ENCODE data around the gene C19orf33. TPM values are rescaled to one million over a fixed set of nuclear protein-coding genes. Genes with fewer than 3 reads are reported as not detected.
"Not testable (repeated sequence)": the region's sequence is repeated elsewhere in the genome, so short reads cannot be mapped to it uniquely, and the experiment has no call there.

Gene C19orf33
- total RNA-seq, 1 experiment from 2014 or later = 135 TPM

DNA sequence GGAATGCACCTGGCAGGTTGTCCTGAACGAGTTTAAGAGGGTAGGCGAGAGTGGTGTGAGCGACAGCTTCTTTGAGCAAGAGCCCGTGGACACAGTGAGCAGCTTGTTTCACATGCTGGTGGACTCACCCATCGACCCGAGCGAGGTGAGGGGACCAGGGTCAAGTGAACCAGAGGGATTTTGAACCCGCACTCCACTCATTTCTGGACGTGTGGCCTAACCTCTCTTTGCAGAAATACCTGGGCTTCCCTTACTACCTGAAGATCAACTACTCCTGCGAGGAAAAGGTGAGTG, 33.3 kb downstream of the C19orf33 start:
- no peaks in the 10 kb centered on the region for H3K27me3 ChIP-seq (ENCODE audit: insufficient read depth, low read length)
- no peaks in the 10 kb centered on the region for H3K79me2 ChIP-seq (ENCODE audit: insufficient read depth, low read length)
- TSS peak; percentile 65 for BruUV-seq (replicated peaks)
- ChIA-PET RAD21 (ENCODE audit: low non-redundant PET in 1 of 2, low total read pairs in 2 of 2, uncharacterized antibody in 2 of 2, unreplicated experiment in 2 of 2) (interaction anchor here in 1 of 2 experiments (1.0 kb wide), 1 partner anchor 93 kb away, joined by 4 read pairs; no protein-coding TSS in a partner anchor), POLR2A (no interaction called here), CTCF (interaction anchor here (0.9 to 2.1 kb wide), 4 partner anchors 37 to 438 kb away, joined by 3 to 5 read pairs (median 3); partner anchors contain the start of genes FAM98C, GGN and PSMD8)
- peaks cover 8 to 26% of the 10 kb centered on the region in 2 experiments for H3K4me1 ChIP-seq (ENCODE audit: control insufficient read depth in 1 of 2, insufficient read depth in 2 of 2, low read length in 2 of 2)
- H4K20me1 ChIP-seq (ENCODE audit: insufficient read depth) = no peaks in the 10 kb centered on the region
- intact Hi-C loops (cut with micrococcal nuclease) = no loop called here
- H3K4me3 ChIP-seq (replicated peaks in 1 of 2; ENCODE audit: low read depth in 1 of 2, low read length in 2 of 2) = peak overlapping the region; percentile 66 to 77
- H3K27ac ChIP-seq (ENCODE audit: low read depth, low read length) = peak overlapping the region; percentile 71
- H3K4me2 ChIP-seq (ENCODE audit: low read length) = peak overlapping the region; percentile 84
- H3K9me3 ChIP-seq (ENCODE audit: control insufficient read depth in 1 of 2, insufficient read depth in 1 of 2, low read depth in 1 of 2, low read length in 2 of 2) = no peaks in the 10 kb centered on the region
- no peak overlapping the region for H2AFZ ChIP-seq (ENCODE audit: low read depth, low read length, poor library complexity, severe bottlenecking)
- TF ChIP-seq TCF7L2 (IDR thresholded peaks at IDR 0.05; ENCODE audit: borderline replicate concordance, extremely low read depth, insufficient read depth, insufficient read length) (no peak), EZH2 (IDR thresholded peaks at IDR 0.05) (no peak), SIN3A (IDR thresholded peaks at IDR 0.05; ENCODE audit: low read depth) (no peak), JUND (IDR thresholded peaks at IDR 0.05) (no peak), POLR2A (IDR thresholded peaks at IDR 0.05; ENCODE audit: borderline replicate concordance, extremely low read depth, insufficient read depth, insufficient read length) (no peak), CBX3 (IDR thresholded peaks at IDR 0.05; ENCODE audit: low read depth) (no peak), FOSL1 (IDR thresholded peaks at IDR 0.05; ENCODE audit: low read depth) (no peak), ZNF274 (IDR thresholded peaks at IDR 0.05; ENCODE audit: low read depth, low read length) (no peak), YY1 (IDR thresholded peaks at IDR 0.05; ENCODE audit: extremely low read depth, insufficient replicate concordance, low read depth, low read length) (no peak), EGR1 (IDR thresholded peaks at IDR 0.05; ENCODE audit: low read depth) (no peak)
- TF ChIP-seq, protein P1, sequence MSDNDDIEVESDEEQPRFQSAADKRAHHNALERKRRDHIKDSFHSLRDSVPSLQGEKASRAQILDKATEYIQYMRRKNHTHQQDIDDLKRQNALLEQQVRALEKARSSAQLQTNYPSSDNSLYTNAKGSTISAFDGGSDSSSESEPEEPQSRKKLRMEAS (IDR thresholded peaks at IDR 0.05) = no peak
- H3K9ac ChIP-seq (ENCODE audit: low read length) = peak overlapping the region; percentile 56
- H3K9me2 ChIP-seq (ENCODE audit: insufficient read depth) = no peaks in the 10 kb centered on the region
- DNase-seq (ENCODE audit: low read depth, low spot score) (no peak), ATAC-seq (no peak)
- H3K36me3 ChIP-seq (ENCODE audit: control insufficient read depth in 1 of 2, insufficient read depth in 2 of 2, low read length in 2 of 2) = no peaks in the 10 kb centered on the region

DNA sequence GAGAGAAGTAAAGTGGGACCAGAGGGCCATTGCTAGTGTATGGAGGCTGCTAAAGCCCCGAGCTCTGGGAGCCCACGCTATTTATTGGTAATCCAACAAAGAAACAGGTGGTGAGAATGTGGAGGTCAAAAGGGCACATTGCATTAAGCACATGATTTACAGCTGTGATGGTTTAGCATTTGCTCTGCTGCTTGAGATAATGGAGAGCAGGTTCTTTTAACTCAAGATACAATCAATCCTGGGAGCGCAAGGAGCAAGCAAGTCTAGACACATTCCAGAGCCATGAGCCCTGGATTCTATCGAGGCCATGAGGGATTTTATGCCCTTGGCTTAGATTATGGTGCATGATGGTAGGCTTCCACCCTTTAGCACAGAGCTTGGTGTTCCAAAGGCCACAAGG, 35.0 kb downstream of the C19orf33 start:
- POLR2A ChIA-PET; DNase-seq (ENCODE audit: low read depth, low spot score); H2AFZ ChIP-seq (ENCODE audit: low read depth, low read length, poor library complexity, severe bottlenecking); H3K4me3 ChIP-seq (replicated peaks in 1 of 2; ENCODE audit: low read depth in 1 of 2, low read length in 2 of 2); H3K4me2 ChIP-seq (ENCODE audit: low read length); H3K9ac ChIP-seq (ENCODE audit: low read length); H3K9me3 ChIP-seq (ENCODE audit: control insufficient read depth in 1 of 2, insufficient read depth in 1 of 2, low read depth in 1 of 2, low read length in 2 of 2); RAD21 ChIA-PET (ENCODE audit: low non-redundant PET in 1 of 2, low total read pairs in 2 of 2, uncharacterized antibody in 2 of 2, unreplicated experiment in 2 of 2); intact Hi-C loops (cut with micrococcal nuclease); H3K36me3 ChIP-seq (ENCODE audit: control insufficient read depth in 1 of 2, insufficient read depth in 2 of 2, low read length in 2 of 2); CTCF ChIA-PET; H3K27ac ChIP-seq (ENCODE audit: low read depth, low read length); H3K27me3 ChIP-seq (ENCODE audit: insufficient read depth, low read length); H3K79me2 ChIP-seq (ENCODE audit: insufficient read depth, low read length); H3K9me2 ChIP-seq (ENCODE audit: insufficient read depth); H4K20me1 ChIP-seq (ENCODE audit: insufficient read depth); ATAC-seq: not testable (repeated sequence)
- H3K4me1 ChIP-seq (ENCODE audit: control insufficient read depth in 1 of 2, insufficient read depth in 2 of 2, low read length in 2 of 2) = peaks cover 8 to 26% of the 10 kb centered on the region in 2 experiments
- BruUV-seq (replicated peaks) = TSS peak; percentile 23
